KOPT-K1 (cell line): ENCODE data around the gene PCNX4.

Source experiments
- H3K27ac ChIP-seq: fragments of 200-600 bp; sonication (generic); 2 replicates; pipeline ENCODE4 v1.5.1; 2016; ENCODE audit warnings: antibody characterized with exemption, mild to moderate bottlenecking, low read depth, low read length; ENCODE audit not compliant: poor library complexity, severe bottlenecking
- H3K36me3 ChIP-seq: fragments of 200-600 bp; sonication (generic); 2 replicates; pipeline ENCODE4 v1.5.1; 2017; ENCODE audit warnings: antibody characterized with exemption, mild to moderate bottlenecking, low read length, moderate library complexity; ENCODE audit not compliant: insufficient read depth
- H3K9me3 ChIP-seq: fragments of 200-600 bp; sonication (generic); 2 replicates; pipeline ENCODE4 v1.5.1; 2017; ENCODE audit warnings: antibody characterized with exemption, low read length, mild to moderate bottlenecking; ENCODE audit not compliant: insufficient read depth, poor library complexity, severe bottlenecking

PCNX4 gene

DNA sequence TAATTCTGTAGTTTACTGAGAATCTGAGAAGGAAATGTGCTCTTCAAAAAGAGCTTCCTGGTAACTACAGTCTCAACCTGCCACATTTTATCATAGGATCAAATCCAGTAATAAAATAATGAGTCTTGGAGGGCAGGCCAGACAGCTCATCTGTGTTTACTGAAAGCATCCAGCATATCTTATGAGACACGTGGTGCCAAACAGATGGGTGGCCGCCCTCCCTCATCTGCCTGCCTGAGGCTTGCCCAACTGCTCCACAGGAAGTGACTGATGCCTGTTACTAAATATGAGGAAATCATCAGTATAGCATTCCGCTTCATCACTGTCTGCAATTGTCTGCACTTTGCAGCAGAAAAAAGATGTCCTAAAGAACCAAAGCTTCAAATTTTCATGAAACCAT is 60.0 kb downstream of the PCNX4 start:
- Histone ChIP-seq H3K27ac (peak overlapping the region; percentile 50), H3K9me3 (no peaks in the 10 kb centered on the region), H3K36me3 (peaks cover 42% of the 10 kb centered on the region)

DNA sequence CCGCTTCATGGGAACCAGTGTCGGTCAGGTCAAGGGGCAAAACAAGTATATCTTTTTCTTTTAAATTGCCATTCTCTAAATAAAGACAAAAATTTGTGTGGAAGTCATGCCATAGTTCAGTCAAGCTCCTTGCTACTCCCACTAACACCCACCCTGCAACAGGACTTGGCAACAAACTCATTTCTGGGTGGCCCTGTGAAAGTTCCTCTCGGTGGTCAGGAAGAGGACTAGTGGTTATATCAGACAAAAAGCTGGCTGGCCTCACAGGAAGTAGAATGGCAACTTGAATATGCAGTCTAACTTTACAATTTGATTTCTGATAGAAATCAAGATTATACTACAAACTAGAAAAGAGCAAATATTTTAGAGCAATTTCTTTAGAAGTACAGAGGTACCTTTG is 62.3 kb downstream of the PCNX4 start:
- Histone ChIP-seq H3K27ac (peak overlapping the region; percentile 50), H3K36me3 (peaks cover 25% of the 10 kb centered on the region), H3K9me3 (no peaks in the 10 kb centered on the region)

DNA sequence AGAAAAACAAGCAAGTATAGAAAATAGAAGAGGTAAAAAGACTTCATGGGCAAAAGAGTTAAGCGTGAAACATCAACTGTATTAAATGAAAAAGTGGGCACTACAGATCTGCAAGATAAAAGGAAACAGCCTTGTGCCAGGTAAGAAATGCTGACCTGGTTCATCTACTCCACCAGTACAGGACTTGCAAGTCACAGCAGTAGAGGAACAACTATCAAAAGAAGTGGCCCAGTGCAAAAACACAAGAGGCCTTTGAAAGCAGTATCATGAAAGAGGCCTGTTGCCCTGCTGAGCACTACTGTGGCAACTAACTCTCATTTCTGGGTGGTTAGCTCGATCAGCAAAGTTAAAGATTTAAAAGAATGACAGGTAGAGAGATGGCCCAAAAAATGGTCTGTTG is 62.9 kb downstream of the PCNX4 start:
- Histone ChIP-seq H3K36me3 (peaks cover 19% of the 10 kb centered on the region), H3K9me3 (no peaks in the 10 kb centered on the region), H3K27ac (peak overlapping the region; percentile 50)

DNA sequence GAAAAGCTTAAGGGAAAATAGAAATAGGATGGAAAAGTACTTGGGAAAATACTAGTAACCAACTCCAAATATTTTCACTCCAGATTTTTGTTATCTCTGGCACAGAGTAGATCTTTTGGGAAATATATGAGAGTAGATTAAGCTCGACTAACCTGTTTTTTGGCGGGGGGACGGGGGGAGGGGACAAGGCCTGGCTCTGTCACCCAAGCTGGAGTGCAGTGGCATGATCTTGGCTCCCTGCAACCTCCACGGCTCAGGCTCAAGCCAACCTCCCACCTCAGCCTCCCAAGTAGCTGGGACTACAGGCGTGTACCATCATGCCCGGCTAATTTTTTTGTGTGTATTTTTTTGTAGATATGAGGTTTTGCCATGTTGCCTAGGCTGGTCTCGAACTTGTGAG is 68.7 kb downstream of the PCNX4 start:
- no peaks in the 10 kb centered on the region for H3K9me3 ChIP-seq
- no peaks in the 10 kb centered on the region for H3K36me3 ChIP-seq
- no peak overlapping the region for H3K27ac ChIP-seq

DNA sequence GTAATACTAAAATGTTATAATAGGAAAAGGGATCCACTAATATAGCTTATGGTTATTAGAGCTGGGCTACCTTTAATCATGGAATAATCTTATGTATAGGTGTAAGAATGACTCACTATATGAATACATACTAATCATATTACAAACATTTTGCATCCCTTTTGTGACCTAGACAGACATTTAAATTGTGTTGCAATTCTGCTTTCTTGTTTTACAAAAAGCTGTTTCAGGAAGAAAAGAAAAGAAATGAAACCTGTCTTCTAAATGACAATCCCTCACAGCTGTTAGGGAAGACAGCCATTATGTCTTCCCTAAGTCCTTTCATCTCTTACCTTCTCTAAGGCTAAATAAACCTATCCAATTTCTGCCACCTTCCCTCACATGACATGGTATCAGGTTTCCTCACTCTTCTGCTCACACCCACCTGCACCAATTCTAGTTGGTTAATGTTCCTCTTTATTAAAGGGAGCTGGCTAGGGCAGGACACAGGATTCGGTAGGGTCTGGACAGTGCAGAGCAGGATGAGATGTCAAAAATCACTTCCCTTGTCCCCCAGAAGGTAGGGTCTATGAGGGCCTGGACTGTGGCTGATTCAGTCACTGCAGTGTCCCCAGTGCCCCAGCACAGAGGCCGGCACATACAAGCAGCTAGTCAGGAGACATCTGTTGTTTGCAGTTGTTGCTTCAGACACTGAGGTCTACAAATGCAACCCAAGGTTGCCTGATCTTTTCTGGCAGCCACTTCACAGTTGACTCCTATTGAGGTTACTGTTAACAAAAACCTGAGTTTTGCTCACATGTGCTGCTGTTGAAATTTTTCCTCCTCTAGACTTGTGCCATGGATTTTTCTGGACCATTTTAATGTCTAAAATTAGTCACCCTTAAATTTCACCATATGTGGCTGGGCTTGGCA is 69.7 kb downstream of the PCNX4 start:
- H3K27ac ChIP-seq, result no peak overlapping the region
- H3K9me3 ChIP-seq, result no peaks in the 10 kb centered on the region

DNA sequence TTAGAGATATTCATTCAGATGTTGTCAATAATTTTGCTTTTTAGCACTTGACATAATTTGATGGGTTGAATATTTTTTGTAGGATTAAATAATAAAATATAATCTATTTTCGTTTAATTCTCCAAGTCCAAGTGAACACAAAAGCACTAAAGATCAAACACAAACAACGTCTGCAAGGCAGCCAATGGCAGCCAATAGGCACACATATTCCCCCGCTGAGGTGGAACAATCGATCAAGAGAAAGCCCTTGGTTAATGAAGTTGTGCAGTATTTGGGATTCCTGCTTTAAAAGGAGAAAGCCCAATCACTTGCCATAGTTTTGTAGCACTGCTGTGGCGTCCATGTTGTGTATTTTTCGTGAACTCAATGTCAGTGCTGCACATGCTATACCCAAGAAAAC is 72.0 kb downstream of the PCNX4 start:
- Histone ChIP-seq H3K36me3 (no peaks in the 10 kb centered on the region), H3K27ac (peak overlapping the region; percentile 79), H3K9me3 (no peaks in the 10 kb centered on the region)

More for the DNA sequence above, 69.7 kb downstream of the PCNX4 start:
- no peaks in the 10 kb centered on the region for H3K36me3 ChIP-seq

DNA sequence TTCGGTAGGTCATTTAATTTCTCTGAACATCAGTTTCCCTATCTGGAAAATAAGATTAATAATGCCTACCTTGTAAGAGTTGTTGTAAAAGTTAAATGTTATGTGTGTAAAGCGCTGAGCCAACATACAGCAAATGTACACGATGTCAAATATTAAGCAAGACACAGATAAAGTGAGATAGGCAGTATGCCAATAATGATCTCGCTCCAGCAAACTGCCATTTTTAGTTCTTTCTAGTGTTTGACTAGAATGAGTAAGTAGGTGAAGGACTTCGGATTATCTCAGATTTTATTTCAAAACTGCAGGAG is 72.6 kb downstream of the PCNX4 start:
- peak overlapping the region; percentile 79 for H3K27ac ChIP-seq
- no peaks in the 10 kb centered on the region for H3K36me3 ChIP-seq
- no peaks in the 10 kb centered on the region for H3K9me3 ChIP-seq

DNA sequence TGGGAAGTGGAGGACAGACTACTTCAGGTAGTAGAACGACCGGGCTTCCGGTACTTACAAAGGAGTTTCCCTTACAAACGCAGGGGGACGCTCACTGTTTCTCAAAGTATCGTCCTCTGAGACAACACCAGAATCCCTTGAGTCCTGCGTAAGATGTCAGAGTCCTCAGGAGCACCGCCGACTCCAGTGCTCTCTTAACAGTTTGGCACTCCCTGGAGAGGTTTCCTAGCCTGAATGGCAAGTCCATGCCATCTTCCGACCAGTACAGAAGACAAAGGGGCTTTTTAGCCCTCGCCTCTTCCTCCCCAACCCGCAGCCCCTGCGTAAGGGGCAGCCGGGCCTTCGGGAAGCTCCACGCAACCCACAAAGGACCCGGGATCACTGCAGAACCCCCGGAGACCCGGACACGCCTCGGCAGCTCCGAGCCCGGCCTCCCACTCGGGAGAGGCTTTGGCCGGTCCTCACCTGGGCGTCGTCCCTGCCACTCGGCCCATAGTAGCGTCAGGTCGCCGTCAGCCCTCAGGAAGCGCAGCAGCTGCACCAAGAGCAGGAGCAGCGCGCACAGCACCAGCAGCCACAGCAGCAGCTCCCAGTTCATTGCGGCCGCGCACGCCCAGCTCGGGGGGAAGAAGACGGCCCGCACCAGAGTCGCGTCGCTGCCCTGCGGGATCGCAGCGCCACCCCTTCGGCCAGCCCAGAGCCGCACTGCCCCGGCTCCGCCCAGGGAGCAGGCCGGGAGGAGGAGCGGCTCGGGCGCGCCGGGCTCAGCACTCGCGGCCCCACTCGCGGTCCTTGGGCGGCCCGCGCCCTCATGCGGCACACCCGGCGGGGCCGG is 73.2 kb downstream of the PCNX4 start, which contains the start of gene DHRS7:
TSS of gene DHRS7 (minus strand) at position 687 of the 835 bp plus-strand sequence. CDS start at position 598, 89 bp downstream.
- Histone ChIP-seq H3K27ac (peak within 1 kb of the TSS; percentile 79), H3K9me3 (no peaks in the 10 kb centered on the region), H3K36me3 (no peaks in the 10 kb centered on the region)

DNA sequence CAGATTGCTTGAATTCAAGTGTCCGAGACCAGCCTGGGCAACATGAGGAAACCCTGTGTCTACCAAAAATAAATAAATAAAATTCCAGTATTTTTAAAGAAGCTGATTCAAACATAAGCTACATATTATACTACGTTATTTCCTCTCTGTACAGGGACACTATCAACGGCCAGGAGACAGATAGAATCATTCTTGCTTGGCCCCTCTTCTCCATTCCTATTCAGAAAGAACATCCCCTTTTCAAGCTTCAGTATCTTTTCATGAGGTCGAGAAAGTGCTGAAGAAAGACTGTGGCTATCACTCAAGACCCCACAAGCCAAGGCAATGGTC is 73.8 kb downstream of the PCNX4 start:
- Histone ChIP-seq H3K36me3 (no peaks in the 10 kb centered on the region), H3K27ac (peak overlapping the region; percentile 79), H3K9me3 (no peaks in the 10 kb centered on the region)

DNA sequence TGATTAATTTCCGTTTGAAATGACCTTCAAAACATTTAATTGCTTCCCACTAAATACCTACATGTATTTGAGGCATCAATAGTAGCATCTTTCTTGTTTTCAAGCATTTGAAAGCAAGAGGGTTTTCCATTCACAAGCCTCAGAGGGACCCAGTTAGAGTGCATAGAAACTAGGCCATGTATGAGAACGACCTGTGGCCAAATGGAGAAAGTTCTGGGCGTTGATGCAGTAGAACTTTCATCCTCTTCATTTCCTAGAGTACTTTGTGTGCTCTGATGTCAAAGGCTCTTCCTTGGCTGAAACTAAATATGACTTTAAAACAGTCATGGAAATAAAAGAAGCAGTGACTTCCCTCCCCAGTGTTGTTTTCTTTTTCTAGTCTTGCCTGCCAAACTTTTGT is 74.4 kb downstream of the PCNX4 start:
- no peaks in the 10 kb centered on the region for H3K36me3 ChIP-seq
- H3K9me3 ChIP-seq, result no peaks in the 10 kb centered on the region
- no peak overlapping the region for H3K27ac ChIP-seq

DNA sequence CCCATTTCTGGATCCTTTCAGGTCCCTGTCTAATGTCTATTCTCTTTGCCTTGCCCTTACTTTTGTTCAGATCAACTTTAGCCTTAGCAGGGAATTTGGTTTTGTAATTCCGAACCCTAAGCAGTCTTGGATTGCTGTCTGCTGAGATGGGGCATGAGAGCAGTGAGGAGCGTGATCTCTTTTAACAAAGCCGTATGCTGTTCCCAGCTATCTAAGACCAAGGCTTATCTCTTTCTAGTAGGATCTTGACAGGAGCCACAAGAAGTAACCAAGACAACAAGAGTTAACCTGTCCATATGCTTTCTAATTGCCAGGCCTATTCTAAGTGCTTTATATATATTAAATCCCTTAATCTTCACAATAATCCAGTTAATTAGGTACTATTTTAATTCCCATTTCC is 78.0 kb downstream of the PCNX4 start:
- H3K36me3 ChIP-seq, result no peaks in the 10 kb centered on the region
- no peaks in the 10 kb centered on the region for H3K9me3 ChIP-seq
- H3K27ac ChIP-seq, result no peak overlapping the region

DNA sequence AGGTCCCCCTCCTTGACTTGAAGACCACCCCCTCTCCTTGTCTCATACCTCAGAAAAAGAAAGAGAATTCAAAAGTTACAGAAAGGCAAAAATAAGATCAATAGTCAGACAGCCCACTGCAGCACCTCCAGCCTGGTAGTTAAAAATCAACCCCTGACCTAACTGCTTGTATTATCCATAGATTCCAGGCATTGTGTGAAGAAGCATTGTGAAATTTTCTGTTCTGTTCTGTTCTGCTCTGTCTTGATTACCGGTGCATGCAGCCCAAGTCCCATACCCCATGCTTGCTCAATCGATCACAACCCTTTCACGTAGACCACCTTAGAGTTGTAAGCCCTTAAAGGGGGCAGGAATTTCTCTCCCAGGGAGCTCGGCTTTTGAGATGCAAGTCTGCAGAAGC is 79.2 kb downstream of the PCNX4 start:
- Histone ChIP-seq H3K9me3 (no peaks in the 10 kb centered on the region), H3K36me3 (no peaks in the 10 kb centered on the region), H3K27ac (no peak overlapping the region)

DNA sequence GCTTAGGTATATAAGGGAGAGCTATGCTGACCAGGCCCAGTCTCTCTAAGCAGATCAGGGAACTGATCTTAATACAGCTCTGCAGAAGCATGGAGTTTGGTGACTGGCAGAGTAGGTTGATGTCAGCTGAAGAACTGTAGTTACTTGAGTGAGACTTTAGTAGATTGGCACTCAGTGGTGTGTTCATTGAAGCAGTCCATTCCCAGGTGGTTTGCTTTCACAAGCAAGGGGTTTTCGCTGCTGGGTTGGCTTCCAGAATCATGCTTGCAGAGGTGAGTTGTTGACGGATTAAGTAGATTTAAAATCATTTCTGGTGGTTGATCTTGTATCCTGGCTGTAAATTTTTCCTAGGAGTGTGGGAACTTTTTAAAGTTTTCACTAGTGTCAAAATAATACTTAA is 80.0 kb downstream of the PCNX4 start:
- H3K36me3 ChIP-seq, result no peaks in the 10 kb centered on the region
- H3K9me3 ChIP-seq, result no peaks in the 10 kb centered on the region
- H3K27ac ChIP-seq, result no peak overlapping the region

DNA sequence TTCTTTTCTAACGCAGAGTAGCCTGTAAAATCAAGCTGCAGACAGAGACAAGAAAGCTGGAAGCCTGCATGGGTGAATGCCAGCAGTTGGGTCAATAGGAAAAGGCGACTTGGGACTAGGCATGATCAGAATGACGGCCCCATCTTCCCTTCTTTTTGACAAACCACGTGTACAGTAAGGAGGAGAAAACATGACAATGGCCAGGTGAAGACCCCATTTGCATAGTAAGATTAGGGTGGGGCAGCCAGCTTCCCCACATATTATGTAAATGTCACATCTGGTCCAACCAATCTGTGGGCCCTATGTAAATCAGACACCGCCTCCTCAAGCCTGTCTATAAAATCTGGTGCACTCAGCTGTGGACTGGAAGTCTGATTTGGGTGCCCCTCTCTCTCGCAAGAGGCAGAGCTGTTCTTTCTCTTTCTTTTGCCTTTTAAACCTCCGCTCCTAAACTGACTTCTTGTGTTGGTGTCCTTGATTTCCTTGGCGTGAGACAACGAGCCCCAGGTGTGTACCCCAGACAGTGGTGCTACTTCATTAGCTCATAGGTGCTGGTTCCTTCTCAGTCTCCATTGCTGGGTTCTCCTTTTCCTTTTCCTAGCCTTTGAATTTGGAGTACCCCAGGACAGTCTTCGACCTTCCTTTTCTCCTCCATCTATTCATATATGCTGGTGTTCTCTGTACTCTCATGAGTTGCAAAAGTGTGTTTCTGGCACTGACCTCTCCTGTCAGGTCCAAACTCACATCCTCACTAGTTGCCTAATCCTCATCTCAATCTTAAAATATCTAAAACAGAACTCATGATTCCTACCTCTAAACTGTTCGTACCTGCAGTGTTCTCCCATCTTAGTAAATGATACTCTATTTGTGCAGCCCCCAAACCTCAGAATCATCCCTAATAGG is 82.9 kb downstream of the PCNX4 start:
- Histone ChIP-seq H3K36me3 (no peaks in the 10 kb centered on the region), H3K9me3 (peaks cover 9% of the 10 kb centered on the region), H3K27ac (no peak overlapping the region)
